ENCODE measurements around the gene TFR2.
A peak's percentile ranks its signal among the peaks of the same experiment; 100 is the strongest.

TFR2 gene

DNA sequence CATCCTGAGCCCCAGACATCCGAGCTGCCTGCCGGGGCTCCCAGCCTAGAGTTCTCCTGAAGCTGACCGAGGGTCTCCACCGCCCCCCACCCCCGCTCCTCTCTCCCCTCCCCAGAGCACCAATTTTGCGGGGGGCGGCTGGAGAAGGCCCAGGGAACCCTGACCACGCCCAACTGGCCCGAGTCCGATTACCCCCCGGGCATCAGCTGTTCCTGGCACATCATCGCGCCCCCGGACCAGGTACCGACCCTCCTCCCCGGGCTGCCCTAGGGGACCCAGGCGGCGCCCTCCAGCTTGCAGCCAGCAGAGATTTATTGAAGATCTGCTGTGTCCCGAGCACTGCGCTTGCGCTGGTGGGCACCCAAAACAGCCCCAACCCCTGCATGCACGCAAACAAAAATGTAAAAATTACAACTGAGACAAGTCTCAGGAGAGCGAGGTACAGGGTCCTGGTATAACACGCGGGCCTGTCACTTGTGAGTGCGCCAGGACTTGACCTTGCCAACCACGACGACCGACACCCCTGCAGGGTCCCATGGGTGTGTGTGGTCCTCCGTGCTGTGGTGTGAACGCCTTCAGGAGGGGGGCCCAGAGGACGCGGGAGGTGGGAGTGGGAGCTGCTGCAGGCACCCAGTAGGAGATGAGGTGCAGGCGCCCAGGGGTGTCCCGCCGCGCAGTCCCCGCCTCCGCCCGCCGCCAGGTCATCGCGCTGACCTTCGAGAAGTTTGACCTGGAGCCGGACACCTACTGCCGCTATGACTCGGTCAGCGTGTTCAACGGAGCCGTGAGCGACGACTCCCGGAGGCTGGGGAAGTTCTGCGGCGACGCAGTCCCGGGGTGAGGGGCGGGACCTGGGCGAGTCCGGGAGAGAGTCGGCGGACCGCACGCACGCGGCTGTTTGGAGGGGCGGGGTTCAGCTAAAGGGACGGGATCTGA is 36.1 kb downstream of the TFR2 start:
- DNase-seq: peak; percentile 49 to 53
- TF ChIP-seq GATA1 (IDR thresholded peaks at IDR 0.05; ENCODE audit: low read depth, low read length): no peak
- TF ChIP-seq POLR2A (IDR thresholded peaks at IDR 0.05; ENCODE audit: low read length): no peak

DNA sequence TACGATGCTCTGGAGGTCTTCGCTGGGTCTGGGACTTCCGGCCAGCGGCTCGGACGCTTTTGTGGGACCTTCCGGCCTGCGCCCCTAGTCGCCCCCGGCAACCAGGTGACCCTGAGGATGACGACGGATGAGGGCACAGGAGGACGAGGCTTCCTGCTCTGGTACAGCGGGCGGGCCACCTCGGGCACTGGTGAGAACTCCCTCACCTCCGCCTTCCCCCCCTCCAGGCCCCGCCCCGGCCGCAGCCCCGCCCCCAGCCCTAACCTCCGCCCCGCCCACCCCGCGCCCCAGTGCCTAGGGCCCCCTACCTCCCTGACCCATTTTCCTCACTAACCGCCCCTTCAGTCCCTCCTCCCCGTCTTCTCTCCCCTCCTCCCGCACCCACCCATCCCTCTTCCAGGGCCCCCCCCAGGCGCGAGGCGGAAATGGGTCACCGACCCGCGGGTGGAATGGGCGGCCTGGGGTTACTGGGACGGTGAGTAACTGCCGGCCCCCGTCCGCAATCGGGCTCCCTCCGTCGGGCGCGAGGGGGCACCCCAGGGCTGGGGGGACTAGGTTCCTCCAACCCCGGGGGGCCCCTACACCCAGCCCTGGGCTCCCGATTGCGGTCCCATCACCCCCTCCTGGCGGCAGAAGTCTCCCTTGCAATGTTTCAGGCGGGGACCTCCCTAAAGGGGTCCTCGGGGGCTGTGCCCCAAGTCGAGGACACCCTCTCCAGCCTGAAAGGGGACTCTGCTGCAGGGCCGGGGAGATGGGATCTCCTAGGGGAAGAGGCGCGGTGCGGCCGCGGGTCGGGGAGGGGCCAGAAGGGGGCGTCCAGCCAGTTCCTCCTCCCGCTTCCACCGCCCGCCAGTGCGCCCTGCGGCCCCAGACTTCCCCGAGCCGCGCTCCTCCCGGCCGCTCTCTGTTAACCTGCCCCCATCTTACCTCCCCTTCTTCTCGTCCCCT is 37.0 kb downstream of the TFR2 start:
- peak; percentile 74 to 83 for DNase-seq
- TF ChIP-seq GATA1 (IDR thresholded peaks at IDR 0.05; ENCODE audit: low read depth, low read length) (no peak), POLR2A (IDR thresholded peaks at IDR 0.05; ENCODE audit: low read length) (no peak)

DNA sequence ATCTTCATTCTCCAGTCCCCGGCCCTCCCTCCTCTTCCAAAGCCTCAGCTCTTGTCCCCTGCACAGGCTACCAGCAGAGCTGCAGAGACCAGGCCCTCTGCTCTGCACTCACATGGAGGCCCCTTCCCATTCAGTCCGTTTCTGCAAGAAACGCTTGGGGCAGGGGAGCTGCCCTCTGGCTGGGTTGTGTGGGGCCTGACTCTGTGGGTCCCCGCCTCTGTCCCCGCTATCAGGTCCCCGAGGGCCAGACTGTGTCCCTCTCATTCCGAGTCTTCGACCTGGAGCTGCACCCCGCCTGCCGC is 37.7 kb downstream of the TFR2 start:
- DNase-seq: no peak
- no peak for TF ChIP-seq GATA1 (IDR thresholded peaks at IDR 0.05; ENCODE audit: low read depth, low read length)
- TF ChIP-seq POLR2A (IDR thresholded peaks at IDR 0.05; ENCODE audit: low read length): no peak

DNA sequence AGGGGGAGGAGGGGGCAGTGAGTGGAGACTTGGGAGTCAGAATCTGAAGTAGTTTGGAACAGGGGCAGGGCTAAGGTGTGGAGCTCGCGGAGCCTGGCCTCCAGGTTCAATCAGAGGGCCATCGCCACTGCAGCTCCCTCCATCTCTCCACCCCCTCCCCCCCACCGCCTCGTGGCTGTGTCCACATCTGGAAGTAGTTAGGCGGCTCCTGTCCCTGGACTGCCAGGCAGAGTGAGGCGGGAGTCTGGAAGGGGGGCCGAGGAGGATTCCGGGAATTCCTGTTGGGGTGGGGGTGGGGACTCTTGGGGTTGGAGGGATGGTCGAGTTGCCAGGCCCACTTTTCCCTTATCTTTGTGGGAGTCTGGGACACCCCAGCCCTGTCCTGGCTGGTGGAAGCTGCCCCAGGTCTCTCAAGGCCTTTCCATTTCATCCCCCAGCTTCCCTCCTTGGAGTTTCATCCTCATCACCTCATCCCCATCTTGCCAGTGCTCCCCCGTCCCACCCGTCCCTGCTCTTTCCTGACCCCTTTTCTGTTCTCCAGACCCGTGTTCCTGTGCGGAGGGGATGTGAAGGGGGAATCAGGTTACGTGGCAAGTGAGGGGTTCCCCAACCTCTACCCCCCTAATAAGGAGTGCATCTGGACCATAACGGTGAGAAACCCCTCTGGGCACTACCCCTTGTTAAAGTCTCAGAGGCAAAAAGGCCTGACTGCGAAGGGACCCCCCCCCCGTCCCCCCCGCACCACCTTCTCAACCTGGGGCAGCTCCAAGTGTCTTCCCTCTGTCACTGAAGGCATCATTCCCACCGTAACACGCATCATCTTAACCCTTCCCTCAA is 38.2 kb downstream of the TFR2 start:
- no peak for TF ChIP-seq GATA1 (IDR thresholded peaks at IDR 0.05; ENCODE audit: low read depth, low read length)
- no peak for TF ChIP-seq POLR2A (IDR thresholded peaks at IDR 0.05; ENCODE audit: low read length)
- DNase-seq: no peak

DNA sequence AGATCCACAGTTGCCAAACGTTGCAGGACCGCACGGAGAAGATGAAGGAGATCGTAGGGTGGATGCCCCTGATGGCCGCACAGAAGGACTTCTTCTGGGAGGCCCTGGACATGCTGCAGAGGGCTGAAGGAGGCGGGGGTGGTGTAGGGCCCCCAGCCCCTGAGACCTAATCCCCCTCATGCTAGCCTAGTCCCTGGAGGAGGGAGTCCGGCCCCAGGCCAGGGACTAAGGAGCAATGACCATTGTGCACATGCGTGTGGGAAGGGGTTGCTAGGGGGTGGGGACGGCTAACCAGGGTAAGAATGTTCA is 40.7 kb downstream of the TFR2 start:
- TF ChIP-seq POLR2A (IDR thresholded peaks at IDR 0.05; ENCODE audit: low read length): no peak
- no peak for TF ChIP-seq GATA1 (IDR thresholded peaks at IDR 0.05; ENCODE audit: low read depth, low read length)
- DNase-seq: no peak

DNA sequence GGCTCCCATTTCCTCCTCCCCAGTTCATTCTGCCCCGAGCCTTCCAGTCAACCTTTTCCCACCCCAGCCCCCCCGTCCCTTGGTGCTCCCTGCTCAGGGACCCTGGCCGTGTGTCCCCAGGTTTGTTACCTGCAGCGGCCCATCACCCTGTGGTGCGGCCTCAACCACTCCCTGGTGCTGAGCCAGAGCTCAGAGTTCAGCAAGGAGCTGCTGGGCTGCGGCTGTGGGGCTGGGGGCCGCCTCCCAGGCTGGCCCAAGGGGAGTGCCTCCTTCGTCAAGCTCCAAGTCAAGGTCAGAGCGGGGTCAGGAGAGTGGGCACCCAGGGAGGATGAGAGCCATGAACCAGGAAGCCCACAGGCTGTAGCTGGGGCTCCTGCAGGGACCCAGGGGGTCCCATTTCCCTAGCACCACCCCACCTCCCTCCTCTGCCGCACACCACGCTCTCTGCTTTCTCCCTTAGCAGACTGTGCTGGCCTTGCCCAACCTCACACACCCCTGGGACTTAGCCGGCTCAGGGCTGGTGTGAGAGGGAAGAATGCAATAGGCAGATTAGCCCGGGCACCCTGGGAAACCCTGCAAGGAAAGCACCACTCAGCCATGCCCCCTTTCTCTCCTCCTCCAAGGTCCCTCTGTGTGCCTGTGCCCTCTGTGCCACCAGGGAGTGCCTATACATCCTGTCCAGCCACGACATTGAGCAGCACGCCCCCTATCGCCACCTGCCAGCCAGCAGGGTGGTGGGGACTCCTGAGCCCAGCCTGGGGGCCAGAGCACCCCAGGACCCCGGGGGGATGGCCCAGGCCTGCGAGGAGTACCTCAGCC is 41.2 kb downstream of the TFR2 start:
- TF ChIP-seq GATA1 (IDR thresholded peaks at IDR 0.05; ENCODE audit: low read depth, low read length): no peak
- no peak for TF ChIP-seq POLR2A (IDR thresholded peaks at IDR 0.05; ENCODE audit: low read length)
- no peak for DNase-seq

DNA sequence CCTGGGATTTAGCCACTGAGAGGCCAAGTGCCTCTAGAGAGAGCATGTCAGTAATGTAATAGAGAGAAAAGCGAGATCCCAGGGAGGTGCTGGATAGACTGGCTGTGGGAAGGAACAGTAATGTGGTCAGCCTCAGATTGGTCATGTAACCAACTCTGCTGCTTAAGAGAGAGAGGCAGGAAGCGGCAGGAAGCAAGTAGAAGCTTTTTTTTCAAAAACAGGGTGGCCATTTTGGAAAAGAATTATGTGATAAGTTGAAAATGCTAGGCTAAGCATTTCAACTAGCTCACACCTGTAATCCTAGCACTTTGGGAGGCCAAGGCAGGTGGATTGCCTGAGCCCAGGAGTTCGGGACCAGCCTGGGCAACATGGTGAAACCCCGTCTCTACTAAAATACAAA is 42.9 kb downstream of the TFR2 start:
- no peak for DNase-seq
- no peak for TF ChIP-seq GATA1 (IDR thresholded peaks at IDR 0.05; ENCODE audit: low read depth, low read length)
- TF ChIP-seq POLR2A (IDR thresholded peaks at IDR 0.05; ENCODE audit: low read length): no peak

DNA sequence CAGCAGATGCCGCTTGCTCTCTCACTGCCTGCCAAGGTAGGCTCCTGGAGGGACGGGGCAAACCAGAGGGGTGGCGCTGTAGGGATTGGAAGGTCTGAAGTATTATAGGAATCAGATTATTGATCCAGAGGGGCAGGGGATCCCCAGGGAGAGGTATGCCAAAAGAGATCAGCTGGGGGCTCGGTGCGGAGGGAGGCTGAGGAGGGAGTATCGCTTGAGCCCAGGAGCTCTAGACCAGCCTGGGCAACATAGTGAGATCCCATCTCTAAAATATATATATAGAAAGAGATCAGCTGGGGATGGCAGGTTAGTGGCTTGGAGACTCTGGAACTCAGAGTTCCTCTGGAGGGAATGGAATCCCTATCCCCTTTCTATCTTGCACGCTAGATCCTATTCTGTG is 46.2 kb downstream of the TFR2 start:
- no peak for TF ChIP-seq POLR2A (IDR thresholded peaks at IDR 0.05; ENCODE audit: low read length)
- no peak for TF ChIP-seq GATA1 (IDR thresholded peaks at IDR 0.05; ENCODE audit: low read depth, low read length)
- DNase-seq: no peak

DNA sequence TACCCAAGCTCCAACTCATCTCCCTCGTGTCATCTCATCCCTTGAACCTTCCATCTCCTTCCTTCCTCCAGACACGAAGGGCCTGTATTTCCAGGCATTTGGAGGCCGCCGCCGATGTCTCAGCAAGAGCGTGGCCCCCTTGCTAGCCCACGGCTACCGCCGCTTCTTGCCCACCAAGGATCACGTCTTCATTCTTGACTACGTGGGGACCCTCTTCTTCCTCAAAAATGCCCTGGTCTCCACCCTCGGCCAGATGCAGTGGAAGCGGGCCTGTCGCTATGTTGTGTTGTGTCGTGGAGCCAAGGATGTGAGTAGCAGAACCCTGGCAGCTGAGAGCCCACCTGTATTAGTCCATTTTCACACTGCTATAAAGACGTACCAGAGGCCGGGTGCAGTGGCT is 49.8 kb downstream of the TFR2 start:
- TF ChIP-seq GATA1 (IDR thresholded peaks at IDR 0.05; ENCODE audit: low read depth, low read length) (no peak), POLR2A (IDR thresholded peaks at IDR 0.05; ENCODE audit: low read length) (no peak)
- DNase-seq: no peak

DNA sequence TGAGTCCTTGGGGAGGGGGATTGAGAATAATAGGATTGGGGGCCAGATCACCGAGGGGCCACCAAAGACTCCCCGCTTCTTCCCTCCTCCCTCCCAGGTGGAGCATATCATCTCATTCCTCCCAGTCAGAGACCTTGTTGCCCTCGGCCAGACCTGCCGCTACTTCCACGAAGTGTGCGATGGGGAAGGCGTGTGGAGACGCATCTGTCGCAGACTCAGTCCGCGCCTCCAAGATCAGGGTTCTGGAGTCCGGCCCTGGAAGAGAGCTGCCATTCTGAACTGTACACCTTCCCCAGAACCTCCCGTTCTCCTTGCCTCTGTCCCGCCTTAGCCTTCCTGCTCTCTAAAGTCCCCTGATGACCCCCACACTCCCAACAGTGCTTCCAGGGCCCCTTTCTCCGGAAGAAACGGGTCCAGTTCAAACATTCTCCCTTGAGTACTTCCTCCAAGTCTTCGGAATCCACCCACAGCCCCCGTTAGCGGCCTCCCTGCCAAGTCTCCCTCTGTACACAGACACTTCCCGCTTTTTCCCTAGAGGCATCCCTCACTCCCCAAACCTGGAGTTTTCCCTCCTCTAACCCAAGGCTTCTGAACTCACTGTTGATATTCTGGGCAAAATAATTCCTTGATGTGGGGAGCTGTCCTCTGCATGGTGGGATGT is 51.1 kb downstream of the TFR2 start:
- DNase-seq: no peak
- TF ChIP-seq POLR2A (IDR thresholded peaks at IDR 0.05; ENCODE audit: low read length) (no peak), GATA1 (IDR thresholded peaks at IDR 0.05; ENCODE audit: low read depth, low read length) (no peak)

DNA sequence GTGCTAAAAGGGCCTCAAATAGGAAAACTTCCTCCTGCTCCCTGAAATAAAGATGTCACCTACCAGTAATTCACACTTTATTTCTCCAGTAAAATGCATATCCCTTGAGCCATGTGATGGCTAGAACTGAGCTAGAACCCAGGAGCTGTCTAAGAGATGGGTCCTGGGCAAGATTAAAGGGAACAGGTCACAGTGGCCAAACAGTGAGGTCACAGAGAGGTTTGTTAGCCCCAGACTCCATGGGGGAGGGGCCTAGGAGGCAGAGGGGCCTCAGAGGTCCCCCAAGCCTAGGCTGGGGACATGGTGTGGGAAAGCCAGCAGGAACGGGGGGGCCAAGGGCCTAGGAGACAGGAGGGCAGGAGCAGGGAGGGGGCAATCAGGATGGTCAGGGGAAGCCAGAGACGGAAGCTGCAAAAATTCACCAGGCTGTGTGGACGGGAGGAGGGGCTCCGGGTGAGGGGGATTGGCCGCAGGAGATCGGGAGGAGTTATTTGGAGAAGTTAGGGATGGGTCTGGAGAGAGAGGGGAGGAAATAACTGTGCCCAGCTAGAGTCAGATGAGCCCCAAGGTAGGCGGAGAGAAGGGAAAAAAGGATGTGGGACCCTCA is 51.9 kb downstream of the TFR2 start:
- DNase-seq: no peak

DNA sequence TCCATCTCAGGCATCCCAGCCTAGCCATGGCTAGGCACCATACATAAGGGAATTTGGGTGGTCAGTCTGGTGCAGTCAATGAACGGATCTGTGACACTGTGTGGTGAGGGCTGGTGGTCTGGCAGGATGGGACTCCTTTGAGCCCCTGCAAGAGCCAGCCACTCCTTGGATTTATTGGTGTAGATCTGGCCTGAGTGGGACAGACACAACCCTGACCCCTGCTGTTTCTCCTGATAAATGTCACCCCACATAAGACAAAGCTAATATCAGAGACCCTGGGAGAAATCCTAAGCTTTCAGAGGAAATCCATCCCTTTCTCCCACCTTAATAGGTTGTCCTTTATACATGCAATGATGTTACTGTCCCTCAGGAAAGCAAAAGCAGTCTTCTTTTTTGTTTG is 52.9 kb downstream of the TFR2 start:
- peak; percentile 47 to 58 for DNase-seq
- TF ChIP-seq POLR2A (IDR thresholded peaks at IDR 0.05; ENCODE audit: low read length) (no peak), GATA1 (IDR thresholded peaks at IDR 0.05; ENCODE audit: low read depth, low read length) (no peak)

More for the DNA sequence above, 51.9 kb downstream of the TFR2 start:
- TF ChIP-seq GATA1 (IDR thresholded peaks at IDR 0.05; ENCODE audit: low read depth, low read length): no peak
- TF ChIP-seq POLR2A (IDR thresholded peaks at IDR 0.05; ENCODE audit: low read length): no peak

Measured in erythroblast (primary cell).